ENCODE measurements around the gene ZSCAN4. TPM values are rescaled to one million over a fixed set of nuclear protein-coding genes. Genes with fewer than 3 reads are reported as not detected.

The ZSCAN4 gene
- polyA plus RNA-seq, 1 donor from 2014 or later: not detected

DNA sequence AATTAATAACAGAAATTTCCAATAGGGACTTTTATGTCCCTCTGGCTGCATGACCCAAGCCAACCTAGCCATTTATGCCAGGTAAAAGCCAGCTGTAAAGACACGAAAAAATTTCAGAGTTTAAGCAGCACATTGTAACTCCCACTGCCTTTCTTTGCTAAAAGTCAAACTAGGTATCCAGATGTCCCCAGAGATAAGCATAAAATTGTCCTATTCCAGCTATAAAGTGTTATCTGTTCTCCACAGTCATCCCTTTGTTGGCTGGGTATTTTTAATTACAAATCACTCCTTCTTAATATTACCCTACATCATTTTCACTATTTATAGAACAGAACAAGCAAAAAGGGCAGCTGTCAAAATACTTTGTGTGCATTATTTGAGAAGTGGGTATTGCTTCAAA is 43.5 kb downstream of the ZSCAN4 start (continued):
- TF ChIP-seq EZH2 (IDR thresholded peaks at IDR 0.05; ENCODE audit: borderline replicate concordance, insufficient read depth, low read length, poor library complexity, severe bottlenecking): no peak

DNA sequence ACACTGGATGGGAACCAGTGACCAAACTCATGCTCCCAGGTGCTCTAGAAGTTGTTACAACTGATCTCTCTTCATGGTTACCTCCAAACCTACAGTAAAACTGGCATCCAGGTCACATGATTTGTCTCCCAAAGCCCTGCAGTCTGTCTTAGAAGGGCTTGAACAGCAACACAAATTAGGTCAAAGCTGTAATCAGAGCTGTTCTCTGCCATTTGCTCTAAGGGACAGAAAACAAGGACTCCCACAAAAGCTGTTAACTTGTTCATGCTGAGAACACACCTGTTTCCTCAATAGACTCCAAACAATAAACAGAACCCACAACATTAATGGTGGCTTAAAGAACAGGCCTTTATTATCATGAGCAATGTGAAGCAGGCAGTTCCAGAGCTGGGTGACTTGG is 50.7 kb downstream of the ZSCAN4 start:
- Histone ChIP-seq H3K36me3 (ENCODE audit: insufficient read depth, low read length) (peaks cover 17% of the 10 kb centered on the region), H2AFZ (ENCODE audit: low read depth, low read length) (no peak overlapping the region), H3K9ac (ENCODE audit: low read length) (no peak overlapping the region), H3K9me2 (ENCODE audit: insufficient read depth, low read length) (no peaks in the 10 kb centered on the region), H3K79me2 (replicated peaks; ENCODE audit: insufficient read depth, low read length) (no peaks in the 10 kb centered on the region), H3K4me3 (ENCODE audit: low read length) (no peak overlapping the region), H3K4me2 (ENCODE audit: low read length) (no peak overlapping the region), H3K27ac (ENCODE audit: low read length) (no peak overlapping the region), H3F3A (ENCODE audit: insufficient read depth, low read length, poor library complexity, severe bottlenecking) (no peaks in the 10 kb centered on the region), H3K9me3 (ENCODE audit: low read length) (no peaks in the 10 kb centered on the region), H3K27me3 (ENCODE audit: insufficient read depth, low read depth, low read length) (no peaks in the 10 kb centered on the region), H4K20me1 (ENCODE audit: insufficient read depth) (no peaks in the 10 kb centered on the region)
- TF ChIP-seq TAF1 (IDR thresholded peaks at IDR 0.05; ENCODE audit: low read depth) (no peak), EZH2 (IDR thresholded peaks at IDR 0.05; ENCODE audit: borderline replicate concordance, insufficient read depth, low read length, poor library complexity, severe bottlenecking) (no peak), MXI1 (conservative IDR thresholded peaks at IDR 0.05; ENCODE audit: poor library complexity, severe bottlenecking) (no peak), RAD21 (conservative IDR thresholded peaks at IDR 0.05) (no peak), SMC3 (conservative IDR thresholded peaks at IDR 0.05; ENCODE audit: poor library complexity) (no peak), EP300 (conservative IDR thresholded peaks at IDR 0.05; ENCODE audit: poor library complexity, severe bottlenecking) (no peak), POLR2AphosphoS5 (IDR thresholded peaks at IDR 0.05) (no peak)
- TF ChIP-seq, protein P1, sequence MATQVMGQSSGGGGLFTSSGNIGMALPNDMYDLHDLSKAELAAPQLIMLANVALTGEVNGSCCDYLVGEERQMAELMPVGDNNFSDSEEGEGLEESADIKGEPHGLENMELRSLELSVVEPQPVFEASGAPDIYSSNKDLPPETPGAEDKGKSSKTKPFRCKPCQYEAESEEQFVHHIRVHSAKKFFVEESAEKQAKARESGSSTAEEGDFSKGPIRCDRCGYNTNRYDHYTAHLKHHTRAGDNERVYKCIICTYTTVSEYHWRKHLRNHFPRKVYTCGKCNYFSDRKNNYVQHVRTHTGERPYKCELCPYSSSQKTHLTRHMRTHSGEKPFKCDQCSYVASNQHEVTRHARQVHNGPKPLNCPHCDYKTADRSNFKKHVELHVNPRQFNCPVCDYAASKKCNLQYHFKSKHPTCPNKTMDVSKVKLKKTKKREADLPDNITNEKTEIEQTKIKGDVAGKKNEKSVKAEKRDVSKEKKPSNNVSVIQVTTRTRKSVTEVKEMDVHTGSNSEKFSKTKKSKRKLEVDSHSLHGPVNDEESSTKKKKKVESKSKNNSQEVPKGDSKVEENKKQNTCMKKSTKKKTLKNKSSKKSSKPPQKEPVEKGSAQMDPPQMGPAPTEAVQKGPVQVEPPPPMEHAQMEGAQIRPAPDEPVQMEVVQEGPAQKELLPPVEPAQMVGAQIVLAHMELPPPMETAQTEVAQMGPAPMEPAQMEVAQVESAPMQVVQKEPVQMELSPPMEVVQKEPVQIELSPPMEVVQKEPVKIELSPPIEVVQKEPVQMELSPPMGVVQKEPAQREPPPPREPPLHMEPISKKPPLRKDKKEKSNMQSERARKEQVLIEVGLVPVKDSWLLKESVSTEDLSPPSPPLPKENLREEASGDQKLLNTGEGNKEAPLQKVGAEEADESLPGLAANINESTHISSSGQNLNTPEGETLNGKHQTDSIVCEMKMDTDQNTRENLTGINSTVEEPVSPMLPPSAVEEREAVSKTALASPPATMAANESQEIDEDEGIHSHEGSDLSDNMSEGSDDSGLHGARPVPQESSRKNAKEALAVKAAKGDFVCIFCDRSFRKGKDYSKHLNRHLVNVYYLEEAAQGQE (IDR thresholded peaks at IDR 0.05; ENCODE audit: borderline replicate concordance): no peak
- TF ChIP-seq, protein P2, sequence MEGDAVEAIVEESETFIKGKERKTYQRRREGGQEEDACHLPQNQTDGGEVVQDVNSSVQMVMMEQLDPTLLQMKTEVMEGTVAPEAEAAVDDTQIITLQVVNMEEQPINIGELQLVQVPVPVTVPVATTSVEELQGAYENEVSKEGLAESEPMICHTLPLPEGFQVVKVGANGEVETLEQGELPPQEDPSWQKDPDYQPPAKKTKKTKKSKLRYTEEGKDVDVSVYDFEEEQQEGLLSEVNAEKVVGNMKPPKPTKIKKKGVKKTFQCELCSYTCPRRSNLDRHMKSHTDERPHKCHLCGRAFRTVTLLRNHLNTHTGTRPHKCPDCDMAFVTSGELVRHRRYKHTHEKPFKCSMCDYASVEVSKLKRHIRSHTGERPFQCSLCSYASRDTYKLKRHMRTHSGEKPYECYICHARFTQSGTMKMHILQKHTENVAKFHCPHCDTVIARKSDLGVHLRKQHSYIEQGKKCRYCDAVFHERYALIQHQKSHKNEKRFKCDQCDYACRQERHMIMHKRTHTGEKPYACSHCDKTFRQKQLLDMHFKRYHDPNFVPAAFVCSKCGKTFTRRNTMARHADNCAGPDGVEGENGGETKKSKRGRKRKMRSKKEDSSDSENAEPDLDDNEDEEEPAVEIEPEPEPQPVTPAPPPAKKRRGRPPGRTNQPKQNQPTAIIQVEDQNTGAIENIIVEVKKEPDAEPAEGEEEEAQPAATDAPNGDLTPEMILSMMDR (IDR thresholded peaks at IDR 0.05; ENCODE audit: poor library complexity, severe bottlenecking): no peak

DNA sequence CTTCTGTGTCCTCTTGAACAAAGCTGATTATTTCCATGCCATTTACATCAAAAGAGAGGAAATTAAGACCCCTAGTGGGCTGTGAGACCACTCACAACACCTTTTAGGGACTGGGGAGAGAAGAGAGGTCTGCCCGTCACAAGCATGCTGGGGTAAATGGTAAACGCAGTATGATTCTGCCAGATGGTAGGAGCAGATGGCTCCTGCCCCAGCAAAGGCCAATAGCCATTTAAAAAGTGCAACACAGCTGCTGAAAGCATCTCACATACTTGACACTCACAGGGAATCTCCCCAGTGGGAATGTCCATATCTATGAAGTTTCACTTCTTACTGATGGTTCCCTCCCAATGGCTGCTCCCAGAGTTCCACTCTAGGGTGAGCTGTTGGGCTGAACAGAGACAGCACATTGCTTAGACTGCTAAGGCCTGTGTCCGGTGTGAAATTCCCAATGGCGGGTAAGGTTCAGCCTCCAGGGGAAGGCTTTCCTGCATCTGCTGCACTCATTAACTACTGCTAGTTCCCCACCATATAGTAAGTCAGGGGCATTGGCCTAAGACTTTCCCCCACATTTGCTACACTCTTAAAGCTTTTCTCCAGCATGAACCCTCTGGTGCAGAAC is 51.3 kb downstream of the ZSCAN4 start:
- H2AFZ ChIP-seq (ENCODE audit: low read depth, low read length): no peak overlapping the region
- no peak overlapping the region for H3K27ac ChIP-seq (ENCODE audit: low read length)
- H3K4me2 ChIP-seq (ENCODE audit: low read length): no peak overlapping the region
- no peaks in the 10 kb centered on the region for H3K27me3 ChIP-seq (ENCODE audit: insufficient read depth, low read depth, low read length)
- no peak for TF ChIP-seq SMC3 (conservative IDR thresholded peaks at IDR 0.05; ENCODE audit: poor library complexity)
- TF ChIP-seq MXI1 (conservative IDR thresholded peaks at IDR 0.05; ENCODE audit: poor library complexity, severe bottlenecking): no peak
- no peak for TF ChIP-seq RAD21 (conservative IDR thresholded peaks at IDR 0.05)
- TF ChIP-seq POLR2AphosphoS5 (IDR thresholded peaks at IDR 0.05): no peak
- TF ChIP-seq, protein P1 (IDR thresholded peaks at IDR 0.05; ENCODE audit: borderline replicate concordance): no peak
- H3K9ac ChIP-seq (ENCODE audit: low read length): no peak overlapping the region
- peaks cover 13% of the 10 kb centered on the region for H3K36me3 ChIP-seq (ENCODE audit: insufficient read depth, low read length)
- H3F3A ChIP-seq (ENCODE audit: insufficient read depth, low read length, poor library complexity, severe bottlenecking): no peaks in the 10 kb centered on the region
- H3K9me2 ChIP-seq (ENCODE audit: insufficient read depth, low read length): no peaks in the 10 kb centered on the region
- H3K79me2 ChIP-seq (replicated peaks; ENCODE audit: insufficient read depth, low read length): no peaks in the 10 kb centered on the region
- no peaks in the 10 kb centered on the region for H4K20me1 ChIP-seq (ENCODE audit: insufficient read depth)
- no peak overlapping the region for H3K4me3 ChIP-seq (ENCODE audit: low read length)
- H3K9me3 ChIP-seq (ENCODE audit: low read length): no peaks in the 10 kb centered on the region
